Measurements from ENCODE around the gene NTNG1.

GRCh38 chr1:107362468-107363140, 221.8 kb downstream of the NTNG1 start:
- TF ChIP-seq, protein P1, sequence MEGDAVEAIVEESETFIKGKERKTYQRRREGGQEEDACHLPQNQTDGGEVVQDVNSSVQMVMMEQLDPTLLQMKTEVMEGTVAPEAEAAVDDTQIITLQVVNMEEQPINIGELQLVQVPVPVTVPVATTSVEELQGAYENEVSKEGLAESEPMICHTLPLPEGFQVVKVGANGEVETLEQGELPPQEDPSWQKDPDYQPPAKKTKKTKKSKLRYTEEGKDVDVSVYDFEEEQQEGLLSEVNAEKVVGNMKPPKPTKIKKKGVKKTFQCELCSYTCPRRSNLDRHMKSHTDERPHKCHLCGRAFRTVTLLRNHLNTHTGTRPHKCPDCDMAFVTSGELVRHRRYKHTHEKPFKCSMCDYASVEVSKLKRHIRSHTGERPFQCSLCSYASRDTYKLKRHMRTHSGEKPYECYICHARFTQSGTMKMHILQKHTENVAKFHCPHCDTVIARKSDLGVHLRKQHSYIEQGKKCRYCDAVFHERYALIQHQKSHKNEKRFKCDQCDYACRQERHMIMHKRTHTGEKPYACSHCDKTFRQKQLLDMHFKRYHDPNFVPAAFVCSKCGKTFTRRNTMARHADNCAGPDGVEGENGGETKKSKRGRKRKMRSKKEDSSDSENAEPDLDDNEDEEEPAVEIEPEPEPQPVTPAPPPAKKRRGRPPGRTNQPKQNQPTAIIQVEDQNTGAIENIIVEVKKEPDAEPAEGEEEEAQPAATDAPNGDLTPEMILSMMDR (IDR thresholded peaks at IDR 0.05), result no peak
- TF ChIP-seq POLR2A (IDR thresholded peaks at IDR 0.05), result no peak

All from esophagus squamous epithelium (tissue), 4 donors.